Activated CD4-positive, alpha-beta memory T cell treated with anti-CD3 and anti-CD28 coated beads, Interleukin-2, amount 10 ng/mL, durations not matched to agents 7 days and 5 days (primary cell): ENCODE measurements around the gene CLMN. TPM values are rescaled to one million over a fixed set of nuclear protein-coding genes. Genes with fewer than 3 reads are reported as not detected.

Source experiments
- CTCF ChIA-PET: fragments of 350-600 bp; sonication (Branson Sonifier 250); formaldehyde crosslinking; loops from one replicate; lab custom pipeline; 2021; ENCODE audit warnings: antibody characterized with exemption, inconsistent platforms; lab: Charles Lee
- POLR2A ChIA-PET: fragments of 350-600 bp; sonication (Branson Sonifier 250); formaldehyde crosslinking; loops from one replicate; lab custom pipeline; 2021; ENCODE audit warnings: antibody characterized with exemption; lab: Charles Lee
- DNase-seq: peaks from one replicate; pipeline ENCODE4 v3.0.0-alpha.2; 2020
- H3K27ac Mint-ChIP-seq: one replicate; pipeline ENCODE4 v1.8.0; 2021; ENCODE audit warnings: mild to moderate bottlenecking, mixed read lengths
- H3K27me3 Mint-ChIP-seq: one replicate; pipeline ENCODE4 v1.8.0; 2021; ENCODE audit warnings: mixed read lengths
- H3K36me3 Mint-ChIP-seq: one replicate; pipeline ENCODE4 v1.8.0; 2021; ENCODE audit warnings: low read depth, mixed read lengths
- H3K4me1 Mint-ChIP-seq: one replicate; pipeline ENCODE4 v1.8.0; 2021; ENCODE audit warnings: mixed read lengths
- H3K4me3 Mint-ChIP-seq: one replicate; pipeline ENCODE4 v1.8.0; 2021; ENCODE audit warnings: mild to moderate bottlenecking, mixed read lengths
- H3K9me3 Mint-ChIP-seq: one replicate; pipeline ENCODE4 v1.8.0; 2021; ENCODE audit warnings: mixed read lengths
- total RNA-seq, 2 experiments: library from RNA; stranded (reverse); gene quantifications; one replicate each; pipeline ENCODE4 v1.2.3, GENCODE V29; 2021

Gene CLMN
- total RNA-seq, 2 experiments from 2014 or later, result 0.33 to 0.48 TPM

DNA sequence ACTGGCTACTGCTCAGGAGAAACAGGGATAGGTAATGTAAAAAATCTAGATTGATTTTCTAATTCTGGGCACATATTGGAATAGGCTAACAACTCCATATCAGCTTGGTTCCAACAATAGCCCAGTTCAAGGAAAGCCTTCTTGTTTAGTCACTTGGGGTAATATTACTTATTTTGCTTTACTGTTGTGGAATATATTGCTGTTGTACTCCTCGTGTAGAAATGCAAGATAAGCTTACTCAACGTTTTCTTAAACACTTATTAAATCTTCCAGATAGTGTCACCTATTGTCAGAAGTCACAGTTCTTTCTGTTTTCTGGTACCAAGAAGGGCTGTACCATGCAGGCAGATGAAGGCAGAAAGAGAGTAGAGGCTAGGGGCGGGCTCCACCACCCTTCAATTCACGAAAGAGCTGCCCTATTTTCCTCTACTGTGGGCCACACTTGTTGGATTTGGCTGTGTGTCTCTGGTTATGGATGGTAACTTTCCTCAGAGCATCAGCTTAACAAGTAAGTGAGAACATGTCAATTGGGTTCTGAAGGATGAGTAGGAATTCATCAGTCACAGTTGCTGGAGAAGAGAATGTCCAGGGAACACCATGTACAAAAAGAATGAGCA is 38.0 kb downstream of the CLMN start:
- Mint-ChIP-seq H3K27ac (no peak overlapping the region), H3K36me3 (no peaks in the 10 kb centered on the region), H3K27me3 (peaks cover 7% of the 10 kb centered on the region), H3K4me1 (no peaks in the 10 kb centered on the region), H3K4me3 (no peak overlapping the region), H3K9me3 (peaks cover 3% of the 10 kb centered on the region)
- ChIA-PET POLR2A (no interaction called here), CTCF (interaction anchor here (0.9 kb wide), 1 partner anchor 592 kb away, joined by 3 read pairs; no protein-coding TSS in a partner anchor)
- DNase-seq, result no peak

DNA sequence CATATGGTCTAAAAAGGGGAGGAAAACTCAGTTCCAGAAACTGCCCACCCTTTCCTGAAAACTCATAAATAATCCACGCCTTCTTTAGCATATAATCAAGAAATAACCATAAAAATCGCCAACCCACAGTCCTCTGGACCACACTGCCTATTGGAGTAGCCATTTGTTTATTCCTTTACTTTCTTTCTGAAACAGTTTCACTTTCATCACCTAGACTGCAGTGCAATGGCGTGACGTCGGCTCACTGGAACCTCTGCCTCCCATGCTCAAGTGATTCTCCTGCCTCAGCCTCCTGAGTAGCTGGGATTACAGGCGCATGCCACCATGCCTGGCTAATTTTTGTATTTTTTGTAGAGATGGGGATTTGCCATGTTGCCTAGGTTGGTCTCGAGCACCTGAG is 44.2 kb downstream of the CLMN start:
- H3K27me3 Mint-ChIP-seq, result peaks cover 11% of the 10 kb centered on the region
- POLR2A ChIA-PET, result no interaction called here
- H3K27ac Mint-ChIP-seq, result no peak overlapping the region

DNA sequence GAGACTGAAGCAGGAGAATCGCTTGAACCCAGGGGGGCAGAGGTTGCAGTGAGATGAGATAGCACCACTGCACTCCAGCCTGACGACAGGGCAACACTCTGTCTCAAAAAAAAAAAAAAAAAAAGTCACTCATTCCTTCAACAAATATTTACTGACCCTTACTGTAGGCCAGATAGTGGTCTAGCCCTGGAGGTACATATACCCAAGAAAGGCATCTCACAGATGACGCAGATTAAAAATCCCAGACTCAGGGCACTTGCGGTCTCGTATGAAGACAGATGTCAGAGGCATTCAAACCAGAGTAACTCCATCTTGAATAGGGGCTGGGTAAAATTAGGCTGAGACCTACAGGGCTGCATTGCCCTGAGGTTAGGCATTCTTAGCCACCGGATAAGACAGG is 44.8 kb downstream of the CLMN start:
- CTCF ChIA-PET, result no interaction called here
- Mint-ChIP-seq H3K27ac (no peak overlapping the region), H3K9me3 (no peaks in the 10 kb centered on the region), H3K27me3 (peaks cover 14% of the 10 kb centered on the region), H3K4me1 (no peaks in the 10 kb centered on the region), H3K36me3 (peaks cover 2% of the 10 kb centered on the region), H3K4me3 (no peak overlapping the region)
- DNase-seq, result no peak
- POLR2A ChIA-PET, result no interaction called here

More for the DNA sequence above, 44.2 kb downstream of the CLMN start:
- Mint-ChIP-seq H3K9me3 (no peaks in the 10 kb centered on the region), H3K4me3 (no peak overlapping the region), H3K4me1 (no peaks in the 10 kb centered on the region), H3K36me3 (peaks cover 2% of the 10 kb centered on the region)
- no peak for DNase-seq
- CTCF ChIA-PET, result no interaction called here

DNA sequence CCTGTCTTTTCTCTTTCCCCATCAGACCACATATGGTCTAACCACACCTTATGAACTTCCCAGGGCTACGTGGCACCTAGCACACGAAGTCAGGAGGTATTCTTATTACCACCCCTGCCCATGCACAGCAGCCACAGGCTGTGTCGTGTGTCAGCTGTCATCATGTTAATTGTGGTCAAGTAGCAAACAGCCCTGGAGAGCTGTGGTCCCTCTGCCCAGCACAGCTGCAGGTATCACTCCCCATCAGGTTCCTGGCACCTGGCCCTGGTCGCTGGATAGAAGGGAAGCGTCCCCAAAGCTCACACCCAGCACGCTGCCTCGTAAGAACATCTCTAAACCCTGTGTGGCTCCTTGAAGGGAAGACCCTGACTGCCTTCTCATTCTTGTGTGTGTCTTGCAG is 45.4 kb downstream of the CLMN start:
- no peak overlapping the region for H3K4me3 Mint-ChIP-seq
- H3K4me1 Mint-ChIP-seq, result no peaks in the 10 kb centered on the region
- H3K27ac Mint-ChIP-seq, result no peak overlapping the region
- CTCF ChIA-PET, result no interaction called here
- DNase-seq, result no peak
- H3K36me3 Mint-ChIP-seq, result peaks cover 2% of the 10 kb centered on the region
- POLR2A ChIA-PET, result no interaction called here
- H3K27me3 Mint-ChIP-seq, result peaks cover 12% of the 10 kb centered on the region
- no peaks in the 10 kb centered on the region for H3K9me3 Mint-ChIP-seq

DNA sequence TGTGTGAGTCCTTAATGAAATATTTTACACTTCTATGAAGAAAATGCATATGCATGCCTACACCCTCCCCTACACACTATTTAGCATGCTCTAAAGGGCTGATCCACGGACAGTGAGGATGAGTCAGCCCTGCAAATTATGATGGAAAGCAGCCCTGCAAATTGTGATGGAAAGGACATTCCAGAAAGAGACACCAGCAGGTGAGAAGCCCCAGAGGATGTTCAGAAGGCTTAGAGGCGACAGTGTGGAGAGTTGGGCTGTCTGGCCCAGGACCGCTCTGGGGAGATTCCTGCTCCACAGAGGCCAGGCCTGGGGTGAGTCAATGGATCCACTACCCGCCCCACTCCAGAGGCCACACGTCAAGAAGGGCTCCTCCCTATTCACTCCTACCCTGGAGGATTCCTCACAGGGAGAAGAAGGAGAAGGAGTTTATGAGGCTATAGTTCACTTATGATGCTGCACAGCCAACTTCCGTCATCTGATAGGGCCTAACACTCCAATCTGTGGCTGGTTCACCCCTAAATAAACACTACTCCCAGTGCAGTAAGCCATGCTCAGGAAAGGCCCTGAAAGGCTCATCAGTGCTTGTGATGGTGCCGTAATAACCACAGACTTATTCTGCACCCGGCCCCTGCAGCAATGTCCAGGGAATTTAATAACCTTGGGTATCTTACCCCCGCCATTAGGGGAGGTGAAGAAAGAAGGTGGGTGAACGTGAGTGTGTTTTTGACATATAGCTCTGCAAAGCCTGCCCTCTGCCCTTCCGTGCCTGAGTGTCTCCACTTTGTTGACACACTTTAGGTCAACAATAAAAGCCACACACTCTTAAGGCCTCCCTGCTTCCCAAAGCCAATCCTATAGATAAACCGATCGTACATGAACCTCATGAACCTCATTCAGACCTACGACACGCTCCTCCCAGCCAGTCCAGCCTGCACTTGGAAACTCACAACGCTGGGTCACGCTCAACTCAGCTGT is 46.4 kb downstream of the CLMN start:
- Mint-ChIP-seq H3K27me3 (peaks cover 10% of the 10 kb centered on the region), H3K36me3 (peaks cover 2% of the 10 kb centered on the region), H3K27ac (no peak overlapping the region), H3K4me1 (no peaks in the 10 kb centered on the region), H3K4me3 (no peak overlapping the region), H3K9me3 (no peaks in the 10 kb centered on the region)
- no peak for DNase-seq
- ChIA-PET CTCF (no interaction called here), POLR2A (no interaction called here)

DNA sequence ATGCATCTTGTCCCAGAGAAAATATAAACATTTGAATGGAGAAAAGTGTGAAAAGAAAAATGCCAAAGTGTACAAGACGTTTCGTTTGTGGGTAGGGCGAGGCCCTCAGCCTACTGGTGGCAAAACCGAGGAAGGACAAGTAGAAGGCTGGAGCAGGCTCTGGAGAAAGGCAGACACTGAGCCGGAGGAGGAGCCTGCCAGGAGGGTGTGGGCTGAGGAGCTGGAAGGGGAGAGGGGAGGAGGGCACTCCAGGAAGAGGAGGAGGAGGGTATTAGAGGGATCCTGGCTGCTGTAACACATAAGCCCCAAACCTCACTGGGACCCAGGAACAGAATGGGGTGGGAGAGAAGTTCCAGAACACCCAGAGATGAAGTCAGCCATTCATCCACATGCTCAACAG is 47.7 kb downstream of the CLMN start:
- ChIA-PET CTCF (no interaction called here), POLR2A (no interaction called here)
- peaks cover 2% of the 10 kb centered on the region for H3K36me3 Mint-ChIP-seq
- DNase-seq, result no peak
- H3K4me1 Mint-ChIP-seq, result peaks cover 9% of the 10 kb centered on the region
- H3K27ac Mint-ChIP-seq, result no peak overlapping the region
- no peaks in the 10 kb centered on the region for H3K9me3 Mint-ChIP-seq
- H3K4me3 Mint-ChIP-seq, result no peak overlapping the region
- H3K27me3 Mint-ChIP-seq, result peaks cover 9% of the 10 kb centered on the region

DNA sequence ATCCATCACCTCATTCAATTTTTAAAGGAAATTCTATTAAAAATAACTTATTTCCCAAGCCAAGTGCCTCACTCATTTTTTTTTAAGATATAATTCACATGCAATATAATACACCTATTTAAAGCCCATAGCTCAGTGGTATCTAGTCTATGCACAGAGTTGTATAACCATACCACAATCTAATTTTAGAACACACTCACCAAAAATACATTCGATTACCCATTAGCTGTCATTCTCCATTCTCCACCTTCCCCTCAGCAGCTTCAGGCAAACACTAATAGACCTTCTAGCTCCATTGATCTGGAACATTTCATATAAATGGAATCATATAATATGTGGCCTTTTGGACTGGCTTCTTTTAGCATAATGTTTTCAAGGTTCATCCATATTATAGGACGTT is 49.5 kb downstream of the CLMN start:
- H3K4me3 Mint-ChIP-seq, result no peak overlapping the region
- no peaks in the 10 kb centered on the region for H3K9me3 Mint-ChIP-seq
- H3K36me3 Mint-ChIP-seq, result no peaks in the 10 kb centered on the region
- POLR2A ChIA-PET, result no interaction called here
- no peak for DNase-seq
- H3K27ac Mint-ChIP-seq, result no peak overlapping the region
- peaks cover 26% of the 10 kb centered on the region for H3K4me1 Mint-ChIP-seq
- CTCF ChIA-PET, result no interaction called here
- peaks cover 10% of the 10 kb centered on the region for H3K27me3 Mint-ChIP-seq

DNA sequence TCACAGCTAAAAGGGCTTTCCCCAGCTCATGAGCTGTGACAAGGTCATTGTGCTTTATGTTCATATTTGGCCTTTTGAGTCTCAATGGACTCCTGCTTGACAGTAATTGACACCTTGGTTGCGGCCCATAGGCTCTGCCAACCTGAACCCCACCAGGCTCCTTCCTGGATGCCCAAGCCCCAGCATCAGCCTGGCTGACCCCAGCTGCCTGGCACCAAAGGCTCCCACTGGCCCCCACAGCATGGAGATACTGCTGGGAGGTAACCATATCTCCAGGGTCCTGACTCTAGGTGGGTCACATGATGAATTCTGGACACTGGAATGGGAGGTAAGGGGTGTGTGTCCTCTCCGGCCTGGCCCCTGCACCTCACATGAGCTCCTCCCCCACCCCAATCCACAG is 50.2 kb downstream of the CLMN start:
- no peaks in the 10 kb centered on the region for H3K9me3 Mint-ChIP-seq
- H3K36me3 Mint-ChIP-seq, result no peaks in the 10 kb centered on the region
- H3K4me3 Mint-ChIP-seq, result no peak overlapping the region
- no peak for DNase-seq
- ChIA-PET POLR2A (no interaction called here), CTCF (no interaction called here)
- peaks cover 11% of the 10 kb centered on the region for H3K27me3 Mint-ChIP-seq
- H3K27ac Mint-ChIP-seq, result no peak overlapping the region
- H3K4me1 Mint-ChIP-seq, result peaks cover 29% of the 10 kb centered on the region

DNA sequence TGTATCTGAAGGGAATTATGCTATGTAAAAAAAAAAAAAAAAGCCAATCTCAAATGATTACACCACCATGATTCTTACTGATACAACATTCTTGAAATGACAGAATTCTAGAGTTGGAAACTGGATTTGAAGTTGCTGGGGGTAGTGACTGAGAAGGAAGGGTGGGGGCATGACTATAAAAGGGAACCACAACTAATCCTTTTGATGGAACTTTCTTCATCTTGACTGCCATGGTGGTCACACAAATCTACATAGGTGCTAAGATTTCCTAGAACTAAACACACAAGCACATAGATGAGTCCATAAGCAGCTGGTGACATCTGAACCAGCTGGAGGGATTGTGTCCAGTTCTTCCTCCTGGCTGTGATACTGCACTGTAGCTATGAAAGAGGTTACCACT is 51.4 kb downstream of the CLMN start:
- H3K27ac Mint-ChIP-seq, result no peak overlapping the region
- DNase-seq, result no peak
- H3K4me1 Mint-ChIP-seq, result peaks cover 29% of the 10 kb centered on the region
- peaks cover 10% of the 10 kb centered on the region for H3K27me3 Mint-ChIP-seq
- ChIA-PET CTCF (interaction anchor here (0.7 kb wide), 2 partner anchors 41 to 939 kb away, joined by 3 to 4 read pairs; no protein-coding TSS in a partner anchor), POLR2A (no interaction called here)
- no peaks in the 10 kb centered on the region for H3K9me3 Mint-ChIP-seq
- no peak overlapping the region for H3K4me3 Mint-ChIP-seq
- no peaks in the 10 kb centered on the region for H3K36me3 Mint-ChIP-seq

DNA sequence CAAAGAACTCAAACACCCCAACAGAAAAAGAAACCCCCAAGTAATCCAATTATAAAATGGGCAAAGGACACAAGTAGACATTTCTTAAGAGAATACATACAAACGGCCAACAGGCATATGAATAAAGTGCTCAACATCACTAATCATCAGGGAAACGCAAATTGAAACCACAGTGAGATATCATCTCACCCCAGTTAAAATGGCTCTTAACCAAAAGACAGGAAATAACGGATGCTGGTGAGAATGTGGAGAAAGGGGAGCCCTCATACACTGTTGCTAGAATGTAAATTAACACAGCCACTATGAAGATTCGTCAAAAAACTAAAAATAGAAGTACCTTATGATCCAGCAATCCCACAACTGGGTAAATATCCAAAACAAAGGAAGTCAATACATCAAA is 52.4 kb downstream of the CLMN start:
- H3K27me3 Mint-ChIP-seq, result peaks cover 12% of the 10 kb centered on the region
- ChIA-PET CTCF (no interaction called here), POLR2A (no interaction called here)
- no peaks in the 10 kb centered on the region for H3K36me3 Mint-ChIP-seq
- no peak for DNase-seq
- H3K4me1 Mint-ChIP-seq, result peaks cover 29% of the 10 kb centered on the region
- no peak overlapping the region for H3K27ac Mint-ChIP-seq
- no peak overlapping the region for H3K4me3 Mint-ChIP-seq
- no peaks in the 10 kb centered on the region for H3K9me3 Mint-ChIP-seq

DNA sequence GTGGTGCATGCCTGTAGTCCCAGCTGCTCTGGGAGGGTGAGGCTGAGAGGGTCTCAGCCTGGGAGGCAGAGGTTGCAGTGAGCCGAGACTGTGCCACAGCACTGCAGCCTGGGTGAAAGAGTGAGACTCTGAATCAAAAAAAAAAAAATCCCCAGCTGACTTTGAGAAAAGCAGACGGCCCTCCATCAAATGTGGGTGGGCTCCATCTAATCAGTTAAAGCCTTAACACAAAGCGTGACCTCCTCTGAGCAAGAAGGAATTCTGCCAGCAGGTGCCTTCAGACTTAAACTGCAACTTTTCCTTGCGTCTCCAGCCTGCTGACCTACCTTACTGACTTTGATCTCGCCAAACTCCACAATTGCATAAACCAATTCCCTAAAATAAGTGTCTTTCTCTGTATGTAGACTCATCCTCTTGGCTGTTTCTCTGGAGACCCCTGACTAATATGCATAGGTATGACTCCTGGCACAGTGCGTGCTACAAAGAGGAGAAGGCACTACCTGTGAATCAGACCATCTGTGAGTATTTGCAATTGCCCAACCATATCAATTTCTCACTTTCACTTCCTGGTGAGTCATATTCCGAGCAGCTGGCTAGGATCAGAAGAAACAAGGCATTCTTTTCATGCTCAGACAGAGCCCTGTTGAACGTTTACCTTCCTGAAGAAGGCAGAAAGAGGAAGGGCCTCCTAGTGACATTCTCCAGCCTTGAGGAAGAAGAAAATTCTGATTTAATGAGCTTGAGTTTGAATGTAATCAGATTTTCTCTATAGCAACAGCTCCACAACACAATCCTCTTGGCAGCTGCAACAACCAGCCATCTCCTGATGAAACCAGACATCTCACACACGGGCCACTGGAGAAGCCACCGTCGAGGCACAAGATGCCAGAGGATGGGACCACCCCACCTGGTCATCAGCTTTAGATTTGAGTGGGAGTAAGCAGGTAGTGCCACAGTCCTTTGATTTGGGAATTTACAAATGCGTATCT is 54.3 kb downstream of the CLMN start:
- POLR2A ChIA-PET, result no interaction called here
- Mint-ChIP-seq H3K9me3 (no peaks in the 10 kb centered on the region), H3K4me1 (peaks cover 36% of the 10 kb centered on the region), H3K36me3 (no peaks in the 10 kb centered on the region), H3K4me3 (no peak overlapping the region), H3K27ac (no peak overlapping the region), H3K27me3 (peaks cover 10% of the 10 kb centered on the region)
- peak; percentile 18 for DNase-seq
- CTCF ChIA-PET, result no interaction called here

DNA sequence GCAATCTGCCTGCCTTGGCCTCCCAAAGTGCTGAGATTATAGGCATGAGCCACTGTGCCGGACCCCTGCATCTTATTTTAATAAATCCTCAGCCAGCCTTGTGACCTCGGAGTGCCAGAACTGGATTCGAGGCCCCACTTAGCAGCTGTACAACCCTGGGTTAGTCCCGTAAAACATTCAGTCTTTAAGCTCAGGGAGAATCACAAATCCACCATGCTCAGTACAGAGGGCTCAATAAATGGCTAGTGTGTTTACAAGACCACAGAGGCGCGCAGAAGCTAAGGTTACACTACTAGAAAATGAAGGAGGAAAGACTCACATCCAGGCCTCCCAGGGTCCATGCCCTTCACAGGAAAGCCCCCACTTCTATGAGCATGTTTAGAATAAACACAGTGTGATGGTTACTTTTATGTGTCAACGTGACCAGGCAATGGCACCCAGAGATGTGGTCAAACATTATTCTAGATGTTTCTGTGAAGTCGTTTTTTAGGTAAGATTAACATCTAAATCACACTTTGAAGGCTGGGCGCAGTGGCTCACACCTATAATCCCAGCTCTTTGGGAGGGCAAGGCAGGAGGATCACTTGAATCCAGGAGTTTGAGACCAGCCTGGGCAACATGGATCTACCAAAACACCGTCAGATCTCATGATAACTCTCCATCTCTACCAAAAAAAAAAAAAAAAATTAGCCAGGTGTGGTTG is 55.3 kb downstream of the CLMN start:
- ChIA-PET CTCF (no interaction called here), POLR2A (no interaction called here)
- Mint-ChIP-seq H3K4me1 (peaks cover 38% of the 10 kb centered on the region), H3K9me3 (no peaks in the 10 kb centered on the region), H3K27ac (no peak overlapping the region), H3K4me3 (no peak overlapping the region), H3K27me3 (peaks cover 7% of the 10 kb centered on the region), H3K36me3 (no peaks in the 10 kb centered on the region)
- DNase-seq, result no peak
